Neutrophil (primary cell): Measurements from ENCODE around the gene EXO1.
"Not testable (repeated sequence)": the region's sequence is repeated elsewhere in the genome, so short reads cannot be mapped to it uniquely, and the experiment has no call there.

Source experiments
- H3K27ac ChIP-seq: fragments of 200-600 bp; sonication (generic); 2 replicates; pipeline ENCODE4 v1.5.1; 2016; ENCODE audit warnings: mild to moderate bottlenecking, moderate library complexity
- H3K27me3 ChIP-seq: fragments of 200-600 bp; sonication (generic); 2 replicates; pipeline ENCODE4 v1.6.0; 2016; ENCODE audit warnings: mild to moderate bottlenecking
- H3K36me3 ChIP-seq: fragments of 200-600 bp; sonication (generic); 2 replicates; pipeline ENCODE4 v1.5.1; 2017
- H3K4me1 ChIP-seq, 2 experiments: fragments of 200-600 bp in 1 of 2; sonication (generic) in 1 of 2; 1 replicate in 1 of 2; 2 replicates in 1 of 2; pipeline versions ENCODE4 v1.5.1 to v1.6.1; 2013 to 2016; ENCODE audit warnings: low read depth in 1 of 2, low read length in 1 of 2, mild to moderate bottlenecking in 1 of 2, moderate library complexity in 1 of 2; ENCODE audit not compliant: control insufficient read depth in 1 of 2, insufficient read depth in 1 of 2
- H3K4me3 ChIP-seq, 2 experiments: fragments of 200-600 bp in 1 of 2; sonication (generic) in 1 of 2; 1 replicate in 1 of 2; 2 replicates in 1 of 2; pipeline ENCODE4 v1.5.1; 2013 to 2016; ENCODE audit warnings: low read depth in 1 of 2, low read length in 1 of 2, mild to moderate bottlenecking in 1 of 2, moderate library complexity in 1 of 2
- H3K9me3 ChIP-seq: fragments of 200-600 bp; sonication (generic); 2 replicates; pipeline ENCODE4 v1.5.1; 2016
- CTCF ChIP-seq: fragments of 200-600 bp; sonication (generic); IDR thresholded peaks from 2 replicates; pipeline ENCODE4 v1.5.1; 2016; ENCODE audit warnings: antibody characterized with exemption

EXO1 gene

GRCh38 chr1:241847796-241848685, at the start of gene EXO1:
Gene EXO1 (plus strand): TSS chr1:241848204. CDS start chr1:241850426, 2,222 bp downstream.
- TF ChIP-seq CTCF, result no peak
- H3K36me3 ChIP-seq, result no peaks in the 10 kb centered on the region
- H3K4me1 ChIP-seq, result peaks cover 16 to 20% of the 10 kb centered on the region in 2 experiments
- peak within 1 kb of the TSS; percentile 98 for H3K27ac ChIP-seq
- H3K4me3 ChIP-seq, result peak within 1 kb of the TSS; percentile 85 to 96
- H3K27me3 ChIP-seq, result peaks cover 17% of the 10 kb centered on the region
- no peaks in the 10 kb centered on the region for H3K9me3 ChIP-seq

- Histone ChIP-seq H3K27ac (no peak overlapping the region), H3K4me3 (no peak overlapping the region), H3K9me3 (no peaks in the 10 kb centered on the region), H3K27me3 (no peaks in the 10 kb centered on the region), H3K36me3 (no peaks in the 10 kb centered on the region), H3K4me1 (no peaks in the 10 kb centered on the region)
- no peak for TF ChIP-seq CTCF
These were observed 48.6 kb upstream of the EXO1 start for GRCh38 chr1:241799416-241799815.

GRCh38 chr1:241800640-241801039, 47.4 kb upstream of the EXO1 start:
- TF ChIP-seq CTCF, result no peak
- Histone ChIP-seq H3K4me3 (no peak overlapping the region), H3K27ac (no peak overlapping the region), H3K27me3 (no peaks in the 10 kb centered on the region), H3K36me3 (no peaks in the 10 kb centered on the region), H3K9me3 (no peaks in the 10 kb centered on the region), H3K4me1 (no peaks in the 10 kb centered on the region)

- no peak overlapping the region for H3K4me3 ChIP-seq
- no peaks in the 10 kb centered on the region for H3K36me3 ChIP-seq
- H3K4me1 ChIP-seq, result no peaks in the 10 kb centered on the region
- no peaks in the 10 kb centered on the region for H3K9me3 ChIP-seq
- H3K27ac ChIP-seq, result no peak overlapping the region
- no peaks in the 10 kb centered on the region for H3K27me3 ChIP-seq
- no peak for TF ChIP-seq CTCF
These were observed 45.1 kb upstream of the EXO1 start for GRCh38 chr1:241802863-241803262.

- H3K27me3 ChIP-seq, H3K4me1 ChIP-seq, H3K4me3 ChIP-seq, H3K27ac ChIP-seq, H3K36me3 ChIP-seq, H3K9me3 ChIP-seq: not testable (repeated sequence)
These were observed 43.3 kb upstream of the EXO1 start for GRCh38 chr1:241804706-241805105.

GRCh38 chr1:241808265-241808664, 39.7 kb upstream of the EXO1 start:
- no peak for TF ChIP-seq CTCF
- Histone ChIP-seq H3K4me3 (no peak overlapping the region), H3K36me3 (no peaks in the 10 kb centered on the region), H3K4me1 (no peaks in the 10 kb centered on the region), H3K9me3 (no peaks in the 10 kb centered on the region), H3K27me3 (no peaks in the 10 kb centered on the region), H3K27ac (no peak overlapping the region)
